Measurements from ENCODE around the gene GJB4.
"Not testable (repeated sequence)": the region's sequence is repeated elsewhere in the genome, so short reads cannot be mapped to it uniquely, and the experiment has no call there.

The GJB4 gene

GRCh38 chr1:34714386-34714785 is 45.2 kb upstream of the GJB4 start:
- Histone ChIP-seq H3K36me3 (replicated peaks) (no peaks in the 10 kb centered on the region), H3K27me3 (replicated peaks) (no peaks in the 10 kb centered on the region), H3K4me3 (ENCODE audit: low read depth, low read length) (no peak overlapping the region), H3K27ac (no peak overlapping the region)
- TF ChIP-seq CTCF (IDR thresholded peaks at IDR 0.05; ENCODE audit: low read depth, low read length, missing control alignments) = no peak
- in situ Hi-C loops (cut with HindIII; ENCODE audit: low pct_ligation_motif_present, low sequenced_read_pairs) = no loop called here
- no peak for DNase-seq

GRCh38 chr1:34715139-34715538 is 44.4 kb upstream of the GJB4 start:
- Histone ChIP-seq H3K36me3 (replicated peaks) (no peaks in the 10 kb centered on the region), H3K27me3 (replicated peaks) (no peaks in the 10 kb centered on the region), H3K4me3 (ENCODE audit: low read depth, low read length) (no peak overlapping the region), H3K27ac (no peak overlapping the region)
- no peak for TF ChIP-seq CTCF (IDR thresholded peaks at IDR 0.05; ENCODE audit: low read depth, low read length, missing control alignments)
- no peak for DNase-seq
- in situ Hi-C loops (cut with HindIII; ENCODE audit: low pct_ligation_motif_present, low sequenced_read_pairs) = no loop called here

GRCh38 chr1:34721241-34721640 is 38.3 kb upstream of the GJB4 start:
- no peak for TF ChIP-seq CTCF (IDR thresholded peaks at IDR 0.05; ENCODE audit: low read depth, low read length, missing control alignments)
- Histone ChIP-seq H3K4me3 (ENCODE audit: low read depth, low read length) (no peak overlapping the region), H3K27ac (no peak overlapping the region), H3K27me3 (replicated peaks) (no peaks in the 10 kb centered on the region), H3K36me3 (replicated peaks) (no peaks in the 10 kb centered on the region)
- in situ Hi-C loops (cut with HindIII; ENCODE audit: low pct_ligation_motif_present, low sequenced_read_pairs) = no loop called here
- no peak for DNase-seq

- in situ Hi-C loops (cut with HindIII; ENCODE audit: low pct_ligation_motif_present, low sequenced_read_pairs) = no loop called here
- DNase-seq = no peak
- Histone ChIP-seq H3K4me3 (ENCODE audit: low read depth, low read length) (no peak overlapping the region), H3K27me3 (replicated peaks) (no peaks in the 10 kb centered on the region), H3K27ac (no peak overlapping the region), H3K36me3 (replicated peaks) (no peaks in the 10 kb centered on the region)
- no peak for TF ChIP-seq CTCF (IDR thresholded peaks at IDR 0.05; ENCODE audit: low read depth, low read length, missing control alignments)
Measured at GRCh38 chr1:34721646-34722355, 37.7 kb upstream of the GJB4 start.

- in situ Hi-C loops (cut with HindIII; ENCODE audit: low pct_ligation_motif_present, low sequenced_read_pairs) = no loop called here
- Histone ChIP-seq H3K36me3 (replicated peaks) (no peaks in the 10 kb centered on the region), H3K27me3 (replicated peaks) (no peaks in the 10 kb centered on the region), H3K4me3 (ENCODE audit: low read depth, low read length) (no peak overlapping the region), H3K27ac (no peak overlapping the region)
- TF ChIP-seq CTCF (IDR thresholded peaks at IDR 0.05; ENCODE audit: low read depth, low read length, missing control alignments) = no peak
- DNase-seq = no peak
Measured at GRCh38 chr1:34726861-34727260, 32.7 kb upstream of the GJB4 start.

GRCh38 chr1:34730485-34730884 is 29.1 kb upstream of the GJB4 start:
- Histone ChIP-seq H3K36me3 (replicated peaks) (no peaks in the 10 kb centered on the region), H3K27me3 (replicated peaks) (no peaks in the 10 kb centered on the region), H3K4me3 (ENCODE audit: low read depth, low read length) (no peak overlapping the region), H3K27ac (no peak overlapping the region)
- in situ Hi-C loops (cut with HindIII; ENCODE audit: low pct_ligation_motif_present, low sequenced_read_pairs) = no loop called here
- TF ChIP-seq CTCF (IDR thresholded peaks at IDR 0.05; ENCODE audit: low read depth, low read length, missing control alignments) = no peak
- no peak for DNase-seq

- H3K27ac ChIP-seq; DNase-seq; H3K36me3 ChIP-seq (replicated peaks); in situ Hi-C loops (cut with HindIII; ENCODE audit: low pct_ligation_motif_present, low sequenced_read_pairs); H3K27me3 ChIP-seq (replicated peaks); H3K4me3 ChIP-seq (ENCODE audit: low read depth, low read length): not testable (repeated sequence)
Measured at GRCh38 chr1:34732831-34733230, 26.7 kb upstream of the GJB4 start.
